GM12891 (cell line): Measurements from ENCODE around the gene PEX5L.

Source experiments
- DNase-seq: peaks from one replicate; pipeline ENCODE4 v3.0.0; 2011; ENCODE audit warnings: low spot score; ENCODE audit not compliant: insufficient read length
- FAIRE-seq: peaks from 2 replicates; lab custom pipeline; 2011; peaks lifted over from hg19 to GRCh38; lab: Jason Lieb, UNC
- PAX5 ChIP-seq: IDR thresholded peaks from 2 replicates; pipeline ENCODE4 v1.6.1; 2011; ENCODE audit warnings: low read length, moderate library complexity, mild to moderate bottlenecking; ENCODE audit not compliant: insufficient read depth, severe bottlenecking
- POLR2A ChIP-seq: IDR thresholded peaks from 2 replicates; pipeline ENCODE4 v1.6.1; 2011; ENCODE audit warnings: low read depth, low read length, control low read depth
- POLR2AphosphoS5 ChIP-seq: IDR thresholded peaks from 2 replicates; pipeline ENCODE4 v1.6.1; 2011; ENCODE audit warnings: low read depth, low read length, control low read depth
- POU2F2 ChIP-seq: IDR thresholded peaks from 2 replicates; pipeline ENCODE4 v1.6.1; 2011; ENCODE audit warnings: low read depth, mild to moderate bottlenecking, control low read depth, low read length, moderate library complexity
- SPI1 ChIP-seq: IDR thresholded peaks from 2 replicates; pipeline ENCODE4 v1.6.1; 2011; ENCODE audit warnings: low read depth, low read length, control low read depth
- TAF1 ChIP-seq: IDR thresholded peaks from 2 replicates; pipeline ENCODE4 v1.6.1; 2011; ENCODE audit warnings: low read depth, low read length, control low read depth

Gene PEX5L

GRCh38 chr3:179921951-179922350, 114.8 kb downstream of the PEX5L start:
- peak; percentile 5 for FAIRE-seq
- DNase-seq: no peak
- TF ChIP-seq PAX5 (no peak), POLR2AphosphoS5 (no peak), POLR2A (no peak), SPI1 (no peak), TAF1 (no peak), POU2F2 (no peak)

GRCh38 chr3:179921500-179921899, 115.2 kb downstream of the PEX5L start:
- DNase-seq: no peak
- TF ChIP-seq POU2F2: peak; percentile 84
- no peak for TF ChIP-seq SPI1
- TF ChIP-seq POLR2AphosphoS5: no peak
- TF ChIP-seq POLR2A: no peak
- TF ChIP-seq TAF1: no peak
- TF ChIP-seq PAX5: peak; percentile 84
- peak; percentile 81 for FAIRE-seq

- FAIRE-seq (no peak), DNase-seq (no peak)
- TF ChIP-seq POU2F2: no peak
- no peak for TF ChIP-seq POLR2A
- TF ChIP-seq TAF1: no peak
- no peak for TF ChIP-seq SPI1
- no peak for TF ChIP-seq PAX5
- TF ChIP-seq POLR2AphosphoS5: no peak
Observed at GRCh38 chr3:179907784-179908482, 128.8 kb downstream of the PEX5L start.

- no peak for FAIRE-seq
- no peak for DNase-seq
- no peak for TF ChIP-seq POLR2AphosphoS5
- TF ChIP-seq SPI1: no peak
- TF ChIP-seq PAX5: no peak
- no peak for TF ChIP-seq POU2F2
- no peak for TF ChIP-seq POLR2A
- TF ChIP-seq TAF1: no peak
Observed at GRCh38 chr3:179902061-179902460, 134.7 kb downstream of the PEX5L start.

- no peak for FAIRE-seq
- TF ChIP-seq POLR2AphosphoS5 (no peak), POLR2A (no peak), TAF1 (no peak), SPI1 (no peak), POU2F2 (no peak), PAX5 (no peak)
- no peak for DNase-seq
Observed at GRCh38 chr3:179898024-179898423, 138.7 kb downstream of the PEX5L start.

GRCh38 chr3:179897231-179897630, 139.5 kb downstream of the PEX5L start:
- DNase-seq (no peak), FAIRE-seq (no peak)
- TF ChIP-seq POLR2A (no peak), POLR2AphosphoS5 (no peak), POU2F2 (no peak), PAX5 (no peak), TAF1 (no peak), SPI1 (no peak)

- TF ChIP-seq PAX5 (no peak), POU2F2 (no peak), TAF1 (no peak)
- FAIRE-seq (no peak), DNase-seq (no peak)
Observed at GRCh38 chr3:179896507-179896906, 140.2 kb downstream of the PEX5L start.

GRCh38 chr3:179895330-179895729, 141.4 kb downstream of the PEX5L start:
- DNase-seq: no peak
- TF ChIP-seq SPI1 (no peak), POLR2AphosphoS5 (no peak), POLR2A (no peak), TAF1 (no peak), POU2F2 (no peak), PAX5 (no peak)
- FAIRE-seq: no peak

GRCh38 chr3:179887295-179887943, 149.3 kb downstream of the PEX5L start:
- DNase-seq (no peak), FAIRE-seq (no peak)
- TF ChIP-seq SPI1: no peak
- TF ChIP-seq POU2F2: no peak
- TF ChIP-seq PAX5: no peak
- no peak for TF ChIP-seq TAF1
- no peak for TF ChIP-seq POLR2A
- TF ChIP-seq POLR2AphosphoS5: no peak
